Thymus (tissue), 11 donors: Measurements from ENCODE around the gene NOSIP. TPM values are rescaled to one million over a fixed set of nuclear protein-coding genes. Genes with fewer than 3 reads are reported as not detected.

Experiments used
- DNase-seq, 9 donors: peaks; one replicate each; pipeline ENCODE4 v3.0.0-alpha.2; 2013; ENCODE audit warnings: low spot score in 9 of 9, low read depth in 6 of 9, missing footprints in 1 of 9
- H3K27ac ChIP-seq, 2 donors: one replicate each; pipeline ENCODE4 v1.5.1; 2013; ENCODE audit warnings: control low read depth in 1 of 2, low read depth in 1 of 2, low read length in 1 of 2, mild to moderate bottlenecking in 1 of 2, moderate library complexity in 1 of 2
- H3K27me3 ChIP-seq, 2 donors: one replicate each; pipeline ENCODE4 v1.5.1; 2013; ENCODE audit warnings: low read length in 1 of 2; ENCODE audit not compliant: control insufficient read depth in 2 of 2, insufficient read depth in 1 of 2
- H3K36me3 ChIP-seq, 2 donors: one replicate each; pipeline ENCODE4 v1.5.1; 2013; ENCODE audit warnings: low read length in 1 of 2, mild to moderate bottlenecking in 1 of 2, moderate library complexity in 1 of 2; ENCODE audit not compliant: control insufficient read depth in 2 of 2, insufficient read depth in 2 of 2
- H3K4me1 ChIP-seq, 2 donors: one replicate each; pipeline ENCODE4 v1.5.1; 2013; ENCODE audit warnings: low read length in 2 of 2; ENCODE audit not compliant: control insufficient read depth in 2 of 2, insufficient read depth in 2 of 2
- H3K4me3 ChIP-seq, 2 donors: one replicate each; pipeline ENCODE4 v1.5.1; 2013; ENCODE audit warnings: low read length in 2 of 2, control low read depth in 1 of 2, mild to moderate bottlenecking in 1 of 2
- H3K9me3 ChIP-seq, 2 donors: one replicate each; pipeline ENCODE4 v1.5.1; 2013; ENCODE audit warnings: low read length in 1 of 2, mild to moderate bottlenecking in 1 of 2; ENCODE audit not compliant: control insufficient read depth in 2 of 2, insufficient read depth in 1 of 2
- WGBS: extraction: QIAGEN DNeasy Blood & Tissue Kit; methylation state at CpG from one replicate; pipeline ENCODE4 v1.1.7; 2013; 5-methylcytosine and 5-hydroxymethylcytosine counted together
- polyA plus RNA-seq: library from polyadenylated mRNA; stranded (reverse); fragments of 200-250 nt; gene quantifications from one replicate; pipeline ENCODE4 v1.2.3, GENCODE V29; 2013
- total RNA-seq: library from RNA; stranded (reverse); fragments of 120-200 nt; gene quantifications from one replicate; pipeline ENCODE4 v1.2.4, GENCODE V29; 2013
- donor health status: healthy.

The NOSIP gene
- total and polyA plus RNA-seq, 2 donors: 137 to 156 TPM

DNA sequence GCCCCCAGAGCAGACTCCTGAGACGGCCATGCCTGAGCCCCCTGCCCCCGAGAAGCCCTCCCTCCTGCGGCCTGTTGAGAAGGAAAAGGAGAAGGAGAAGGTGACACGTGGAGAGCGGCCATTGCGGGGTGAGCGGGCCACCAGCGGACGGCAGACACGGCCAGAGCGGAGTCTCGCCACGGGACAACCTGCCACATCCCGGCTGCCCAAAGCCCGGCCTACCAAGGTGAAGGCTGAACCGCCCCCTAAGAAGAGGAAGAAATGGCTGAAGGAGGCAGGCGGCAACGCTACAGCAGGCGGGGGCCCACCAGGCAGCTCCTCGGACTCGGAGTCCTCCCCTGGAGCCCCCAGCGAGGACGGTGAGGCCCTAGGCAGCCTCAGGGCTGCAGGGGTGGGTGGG is 35.5 kb upstream of the NOSIP start:
- DNase-seq: no peak
- Histone ChIP-seq H3K9me3 (peaks cover 3 to 13% of the 10 kb centered on the region in 2 donors), H3K36me3 (peaks cover 65 to 79% of the 10 kb centered on the region in 2 donors), H3K27ac (no peak overlapping the region), H3K4me1 (no peaks in the 10 kb centered on the region), H3K27me3 (no peaks in the 10 kb centered on the region), H3K4me3 (no peak overlapping the region)
- 98% methylated on average over 23 of the region's 23 CpGs for WGBS

DNA sequence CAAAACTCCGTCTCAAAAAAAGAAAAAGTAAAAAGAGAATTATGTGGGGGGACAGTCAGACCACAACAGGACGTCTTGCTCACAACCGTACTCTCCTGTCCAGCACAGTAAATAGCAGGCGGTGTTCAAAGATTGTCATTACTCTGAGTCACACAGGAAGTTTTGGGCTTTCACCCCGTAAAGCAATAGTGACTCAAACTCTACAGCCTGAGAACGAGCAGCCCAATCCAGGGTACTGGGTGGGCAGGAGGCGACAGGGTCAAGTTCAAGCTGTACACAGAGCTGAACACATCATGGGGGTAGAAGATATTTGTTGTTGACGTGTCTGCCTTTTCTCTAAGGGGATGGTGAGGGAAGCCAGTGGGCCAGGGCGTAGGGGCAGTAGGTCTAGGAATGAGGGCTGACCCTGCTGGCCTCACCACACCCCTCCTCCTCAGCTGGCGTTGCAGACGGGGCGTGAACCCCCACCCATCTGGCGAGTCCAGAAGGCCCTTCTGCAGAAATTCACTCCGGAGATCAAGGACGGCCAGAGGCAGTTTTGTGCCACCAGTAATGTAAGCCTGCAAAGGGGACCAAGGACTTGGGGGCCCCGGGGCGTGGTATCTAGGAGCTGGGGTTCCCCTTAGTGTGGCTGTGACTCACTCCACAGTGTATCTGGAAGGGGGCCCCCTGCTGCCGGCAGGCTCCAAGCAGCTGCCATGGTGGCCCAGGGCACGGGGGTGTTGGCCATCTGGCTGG is 33.9 kb upstream of the NOSIP start:
- 96% methylated on average over 19 of the region's 19 CpGs for WGBS
- Histone ChIP-seq H3K4me3 (no peak overlapping the region), H3K27ac (no peak overlapping the region), H3K27me3 (no peaks in the 10 kb centered on the region), H3K9me3 (peaks cover 3 to 13% of the 10 kb centered on the region in 2 donors), H3K36me3 (peaks cover 65 to 81% of the 10 kb centered on the region in 2 donors), H3K4me1 (no peaks in the 10 kb centered on the region)
- no peak for DNase-seq

- Histone ChIP-seq H3K27me3 (no peaks in the 10 kb centered on the region), H3K9me3 (peaks cover 3 to 13% of the 10 kb centered on the region in 2 donors), H3K27ac (no peak overlapping the region), H3K4me1 (no peaks in the 10 kb centered on the region), H3K4me3 (no peak overlapping the region), H3K36me3 (peaks cover 67 to 83% of the 10 kb centered on the region in 2 donors)
- WGBS: 94% methylated on average over 4 of the region's 4 CpGs
- DNase-seq: no peak
Observed at GRCh38 chr19:49613374-49613773, 33.0 kb upstream of the NOSIP start.

DNA sequence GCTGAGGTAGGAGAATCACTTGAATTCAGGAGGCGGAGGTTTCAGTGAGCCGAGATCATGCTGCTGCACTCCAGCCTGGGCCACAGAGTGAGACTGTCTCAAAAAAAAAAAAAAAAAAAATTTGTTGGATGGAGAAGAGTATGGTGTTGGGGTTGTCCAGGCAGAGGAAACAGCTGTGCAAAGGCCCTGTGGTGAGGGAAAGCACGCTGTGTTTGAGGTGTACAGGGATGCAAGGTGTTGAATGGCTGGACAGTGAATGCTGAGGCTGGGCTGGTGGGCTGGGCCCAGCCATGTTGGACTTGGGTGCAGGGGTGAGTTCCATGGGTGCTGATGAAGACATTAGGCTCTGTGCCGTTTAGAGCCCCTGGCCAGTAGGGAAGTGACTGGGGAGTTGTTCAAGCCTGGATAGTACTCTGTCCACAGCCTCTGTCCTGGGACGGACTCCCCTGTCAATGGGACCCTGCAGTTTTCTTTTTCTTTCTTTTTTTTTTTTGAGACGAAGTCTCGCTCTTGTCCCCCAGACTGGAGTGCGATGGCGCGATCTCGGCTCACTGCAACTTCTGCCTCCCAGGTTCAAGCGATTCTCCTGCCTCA is 29.2 kb upstream of the NOSIP start:
- H3K27me3 ChIP-seq: no peaks in the 10 kb centered on the region
- H3K36me3 ChIP-seq: peaks cover 65 to 69% of the 10 kb centered on the region in 2 donors
- H3K27ac ChIP-seq: no peak overlapping the region
- DNase-seq: no peak
- no peak overlapping the region for H3K4me3 ChIP-seq
- no peaks in the 10 kb centered on the region for H3K4me1 ChIP-seq
- no peaks in the 10 kb centered on the region for H3K9me3 ChIP-seq
- WGBS: 99% methylated on average over 12 of the region's 12 CpGs

DNA sequence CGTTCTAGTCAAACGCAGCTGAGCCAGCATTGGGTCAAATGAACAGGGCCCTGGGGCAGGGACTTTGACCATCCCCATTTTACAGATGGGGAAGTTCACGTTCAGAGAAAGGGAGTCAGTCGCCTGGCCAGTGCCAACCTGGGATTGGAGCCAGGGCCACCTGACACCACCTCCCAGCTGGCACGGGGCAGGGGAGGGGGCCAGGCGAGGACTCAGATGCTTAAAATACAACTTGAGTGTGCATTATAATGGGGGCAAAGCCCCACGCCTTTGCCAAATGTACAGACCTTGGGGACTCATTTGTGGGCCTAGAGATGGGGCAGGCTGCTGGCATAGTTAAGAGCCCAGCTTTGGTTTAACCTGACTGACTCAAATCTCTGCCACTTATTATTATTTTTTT is 25.2 kb upstream of the NOSIP start:
- DNase-seq: no peak
- Histone ChIP-seq H3K4me3 (no peak overlapping the region), H3K36me3 (peaks cover 72 to 78% of the 10 kb centered on the region in 2 donors), H3K27ac (no peak overlapping the region), H3K9me3 (peaks cover 0 to 1% of the 10 kb centered on the region in 2 donors), H3K4me1 (no peaks in the 10 kb centered on the region), H3K27me3 (no peaks in the 10 kb centered on the region)
- 98% methylated on average over 7 of the region's 7 CpGs for WGBS

GRCh38 chr19:49602806-49603205 is 22.4 kb upstream of the NOSIP start:
- 98% methylated on average over 2 of the region's 2 CpGs for WGBS
- H3K4me3 ChIP-seq: no peak overlapping the region
- peaks cover 76 to 77% of the 10 kb centered on the region in 2 donors for H3K36me3 ChIP-seq
- peaks cover 0 to 1% of the 10 kb centered on the region in 2 donors for H3K9me3 ChIP-seq
- no peaks in the 10 kb centered on the region for H3K27me3 ChIP-seq
- no peak overlapping the region for H3K27ac ChIP-seq
- no peaks in the 10 kb centered on the region for H3K4me1 ChIP-seq
- DNase-seq: no peak

DNA sequence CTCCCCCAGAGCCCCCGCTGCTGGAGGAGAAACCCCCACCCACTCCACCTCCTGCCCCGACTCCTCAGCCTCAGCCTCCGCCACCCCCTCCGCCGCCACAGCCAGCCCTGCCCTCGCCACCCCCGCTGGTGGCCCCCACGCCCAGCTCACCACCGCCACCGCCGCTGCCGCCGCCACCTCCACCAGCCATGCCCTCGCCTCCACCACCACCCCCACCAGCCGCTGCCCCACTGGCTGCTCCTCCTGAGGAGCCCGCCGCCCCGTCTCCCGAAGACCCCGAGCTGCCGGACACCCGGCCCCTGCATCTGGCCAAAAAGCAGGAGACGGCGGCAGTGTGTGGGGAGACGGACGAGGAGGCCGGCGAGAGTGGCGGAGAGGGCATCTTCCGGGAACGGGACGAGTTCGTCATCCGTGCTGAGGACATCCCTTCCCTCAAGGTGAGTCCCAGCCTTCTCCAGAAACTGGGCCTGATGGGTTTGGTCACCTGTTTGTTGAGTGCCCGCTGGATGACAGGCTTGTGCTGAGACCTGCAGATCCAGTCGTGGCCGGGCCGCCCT is 21.2 kb upstream of the NOSIP start:
- H3K36me3 ChIP-seq: peaks cover 75 to 85% of the 10 kb centered on the region in 2 donors
- no peaks in the 10 kb centered on the region for H3K4me1 ChIP-seq
- H3K9me3 ChIP-seq: peaks cover 0 to 1% of the 10 kb centered on the region in 2 donors
- DNase-seq: no peak
- WGBS: 98% methylated on average over 38 of the region's 38 CpGs
- no peak overlapping the region for H3K27ac ChIP-seq
- H3K27me3 ChIP-seq: no peaks in the 10 kb centered on the region
- H3K4me3 ChIP-seq: no peak overlapping the region

DNA sequence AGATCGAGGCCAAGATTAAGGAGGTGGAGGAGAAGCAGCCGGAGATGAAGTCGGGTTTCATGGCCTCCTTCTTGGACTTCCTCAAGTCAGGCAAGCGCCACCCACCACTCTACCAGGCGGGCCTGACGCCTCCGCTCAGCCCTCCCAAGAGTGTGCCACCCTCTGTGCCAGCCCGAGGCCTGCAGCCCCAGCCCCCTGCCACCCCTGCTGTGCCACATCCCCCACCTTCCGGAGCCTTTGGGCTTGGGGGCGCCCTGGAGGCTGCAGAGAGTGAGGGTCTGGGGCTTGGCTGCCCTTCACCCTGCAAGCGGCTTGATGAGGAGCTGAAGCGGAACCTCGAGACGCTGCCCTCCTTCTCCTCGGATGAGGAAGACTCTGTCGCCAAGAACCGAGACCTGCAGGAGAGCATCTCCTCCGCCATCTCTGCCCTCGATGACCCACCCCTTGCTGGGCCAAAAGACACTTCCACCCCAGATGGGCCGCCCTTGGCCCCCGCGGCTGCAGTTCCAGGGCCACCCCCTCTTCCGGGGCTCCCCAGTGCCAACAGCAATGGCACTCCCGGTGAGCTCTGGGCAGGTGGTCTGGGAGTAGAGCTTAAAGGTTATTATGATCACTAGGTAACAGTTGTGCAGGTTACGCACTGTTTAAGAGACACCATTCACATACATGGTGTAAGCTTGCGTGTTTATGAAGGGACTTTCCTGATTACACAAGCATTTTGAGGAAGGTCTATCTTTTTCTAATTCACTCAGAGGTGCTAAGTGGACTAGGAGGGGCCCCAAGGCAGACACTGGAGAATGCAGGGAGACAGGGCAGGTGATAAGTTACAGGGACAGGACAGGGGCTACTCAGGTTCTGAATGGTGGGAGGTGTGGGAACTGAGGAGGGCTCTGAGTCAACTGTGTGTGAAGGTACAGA is 19.3 kb upstream of the NOSIP start:
- H3K27ac ChIP-seq: no peak overlapping the region
- H3K36me3 ChIP-seq: peaks cover 82 to 91% of the 10 kb centered on the region in 2 donors
- 97% methylated on average over 26 of the region's 26 CpGs for WGBS
- peaks cover 0 to 1% of the 10 kb centered on the region in 2 donors for H3K9me3 ChIP-seq
- H3K4me3 ChIP-seq: no peak overlapping the region
- no peaks in the 10 kb centered on the region for H3K27me3 ChIP-seq
- H3K4me1 ChIP-seq: no peaks in the 10 kb centered on the region
- no peak for DNase-seq

- Histone ChIP-seq H3K4me3 (no peak overlapping the region), H3K4me1 (peaks cover 10 to 16% of the 10 kb centered on the region in 2 donors), H3K9me3 (peaks cover 0 to 1% of the 10 kb centered on the region in 2 donors), H3K36me3 (peaks cover 81 to 83% of the 10 kb centered on the region in 2 donors), H3K27ac (no peak overlapping the region), H3K27me3 (no peaks in the 10 kb centered on the region)
- DNase-seq: no peak
- 98% methylated on average over 29 of the region's 29 CpGs for WGBS
Observed at GRCh38 chr19:49597703-49597974, 17.3 kb upstream of the NOSIP start.
